ENCODE measurements around the gene UGT1A8. TPM values are rescaled to one million over a fixed set of nuclear protein-coding genes. Genes with fewer than 3 reads are reported as not detected.
"Not testable (repeated sequence)": the region's sequence is repeated elsewhere in the genome, so short reads cannot be mapped to it uniquely, and the experiment has no call there.

The UGT1A8 gene
- total and polyA plus RNA-seq, 2 donors (not counting 1 experiment from before 2014, with no cell fraction given), result not detected

DNA sequence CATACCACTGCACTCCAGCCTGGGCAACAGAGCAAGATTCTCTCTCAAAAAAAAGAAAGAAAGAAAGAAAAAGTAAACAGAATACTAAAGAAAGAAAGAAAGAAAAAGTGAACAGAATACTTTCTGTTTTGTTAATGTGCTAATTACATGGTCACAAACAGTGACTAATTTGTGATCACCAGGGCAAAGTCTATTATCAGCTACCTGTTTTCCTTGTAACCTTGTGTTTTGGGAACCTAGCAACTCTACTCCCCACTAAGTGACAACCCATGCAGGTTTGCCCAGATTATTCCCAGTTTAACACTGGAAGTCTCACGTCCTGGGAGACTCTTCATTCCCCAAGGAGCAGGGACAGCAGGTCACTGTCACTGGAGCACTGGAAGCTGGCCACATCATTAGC, 37.6 kb downstream of the UGT1A8 start:
- no peak overlapping the region for H3K27ac ChIP-seq (ENCODE audit: insufficient read depth, low read length)
- no peak overlapping the region for H2AFZ ChIP-seq (ENCODE audit: low read length)
- H3K27me3 ChIP-seq (ENCODE audit: control insufficient read depth, insufficient read depth, low read length), result no peaks in the 10 kb centered on the region
- H3K36me3 ChIP-seq (ENCODE audit: control insufficient read depth, insufficient read depth, low read length), result no peaks in the 10 kb centered on the region
- no peak overlapping the region for H3K4me2 ChIP-seq (ENCODE audit: extremely low read depth, insufficient read depth, low read length)
- no peaks in the 10 kb centered on the region for H3K4me1 ChIP-seq (ENCODE audit: control insufficient read depth, extremely low read depth, insufficient read depth, low read length)
- H3K79me2 ChIP-seq (ENCODE audit: control insufficient read depth, insufficient read depth, low read length), result no peaks in the 10 kb centered on the region
- H3K9me3 ChIP-seq (ENCODE audit: control insufficient read depth, insufficient read depth, low read depth, low read length), result no peaks in the 10 kb centered on the region
- H4K20me1 ChIP-seq (ENCODE audit: control insufficient read depth, extremely low read depth, insufficient read depth, low read length), result no peaks in the 10 kb centered on the region
- no peak for DNase-seq (ENCODE audit: low read depth in 2 of 2)
- no peak overlapping the region for H3K4me3 ChIP-seq (replicated peaks in 1 of 4; ENCODE audit: control extremely low read depth in 1 of 4, insufficient read depth in 1 of 4, low read depth in 3 of 4, low read length in 4 of 4)
- TF ChIP-seq, protein P1, sequence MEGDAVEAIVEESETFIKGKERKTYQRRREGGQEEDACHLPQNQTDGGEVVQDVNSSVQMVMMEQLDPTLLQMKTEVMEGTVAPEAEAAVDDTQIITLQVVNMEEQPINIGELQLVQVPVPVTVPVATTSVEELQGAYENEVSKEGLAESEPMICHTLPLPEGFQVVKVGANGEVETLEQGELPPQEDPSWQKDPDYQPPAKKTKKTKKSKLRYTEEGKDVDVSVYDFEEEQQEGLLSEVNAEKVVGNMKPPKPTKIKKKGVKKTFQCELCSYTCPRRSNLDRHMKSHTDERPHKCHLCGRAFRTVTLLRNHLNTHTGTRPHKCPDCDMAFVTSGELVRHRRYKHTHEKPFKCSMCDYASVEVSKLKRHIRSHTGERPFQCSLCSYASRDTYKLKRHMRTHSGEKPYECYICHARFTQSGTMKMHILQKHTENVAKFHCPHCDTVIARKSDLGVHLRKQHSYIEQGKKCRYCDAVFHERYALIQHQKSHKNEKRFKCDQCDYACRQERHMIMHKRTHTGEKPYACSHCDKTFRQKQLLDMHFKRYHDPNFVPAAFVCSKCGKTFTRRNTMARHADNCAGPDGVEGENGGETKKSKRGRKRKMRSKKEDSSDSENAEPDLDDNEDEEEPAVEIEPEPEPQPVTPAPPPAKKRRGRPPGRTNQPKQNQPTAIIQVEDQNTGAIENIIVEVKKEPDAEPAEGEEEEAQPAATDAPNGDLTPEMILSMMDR (conservative IDR thresholded peaks at IDR 0.05 in 1 of 2, IDR thresholded peaks at IDR 0.05 in 1 of 2; ENCODE audit: low read depth in 1 of 2, low read length in 2 of 2), result no peak
- TF ChIP-seq EZH2 (IDR thresholded peaks at IDR 0.05; ENCODE audit: low read length, missing control alignments), result no peak
- no peak overlapping the region for H3K9ac ChIP-seq (ENCODE audit: insufficient read depth, low read length)

DNA sequence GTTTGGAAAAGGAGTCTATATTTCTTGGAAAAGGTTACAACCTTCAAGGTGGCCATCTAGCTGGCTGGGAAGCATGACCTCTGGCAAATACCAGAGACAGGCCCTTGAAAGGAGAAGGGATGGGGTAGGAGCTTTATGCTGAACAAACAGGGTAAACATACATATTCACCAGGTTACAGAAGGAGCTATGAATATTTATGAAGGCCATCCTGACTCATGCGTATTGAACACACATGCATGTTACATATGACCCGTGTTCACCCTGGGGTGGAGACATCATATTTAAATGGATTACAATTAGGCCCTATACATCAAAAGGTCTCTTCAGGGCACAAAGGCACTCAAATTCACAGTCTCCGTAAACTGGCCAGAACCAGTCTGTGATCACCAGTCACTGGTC, 38.5 kb downstream of the UGT1A8 start:
- H3K4me3 ChIP-seq (replicated peaks in 1 of 4; ENCODE audit: control extremely low read depth in 1 of 4, insufficient read depth in 1 of 4, low read depth in 3 of 4, low read length in 4 of 4); H3K9ac ChIP-seq (ENCODE audit: insufficient read depth, low read length); H4K20me1 ChIP-seq (ENCODE audit: control insufficient read depth, extremely low read depth, insufficient read depth, low read length); H3K27me3 ChIP-seq (ENCODE audit: control insufficient read depth, insufficient read depth, low read length); H3K36me3 ChIP-seq (ENCODE audit: control insufficient read depth, insufficient read depth, low read length); H2AFZ ChIP-seq (ENCODE audit: low read length); DNase-seq (ENCODE audit: low read depth in 2 of 2); H3K79me2 ChIP-seq (ENCODE audit: control insufficient read depth, insufficient read depth, low read length); H3K9me3 ChIP-seq (ENCODE audit: control insufficient read depth, insufficient read depth, low read depth, low read length); H3K27ac ChIP-seq (ENCODE audit: insufficient read depth, low read length); H3K4me2 ChIP-seq (ENCODE audit: extremely low read depth, insufficient read depth, low read length); H3K4me1 ChIP-seq (ENCODE audit: control insufficient read depth, extremely low read depth, insufficient read depth, low read length): not testable (repeated sequence)

GRCh38 chr2:233656443-233656842, 39.0 kb downstream of the UGT1A8 start:
- no peaks in the 10 kb centered on the region for H3K9me3 ChIP-seq (ENCODE audit: control insufficient read depth, insufficient read depth, low read depth, low read length)
- TF ChIP-seq, protein P1 (conservative IDR thresholded peaks at IDR 0.05 in 1 of 2, IDR thresholded peaks at IDR 0.05 in 1 of 2; ENCODE audit: low read depth in 1 of 2, low read length in 2 of 2), result no peak
- TF ChIP-seq EZH2 (IDR thresholded peaks at IDR 0.05; ENCODE audit: low read length, missing control alignments), result no peak
- no peaks in the 10 kb centered on the region for H3K36me3 ChIP-seq (ENCODE audit: control insufficient read depth, insufficient read depth, low read length)
- H3K27ac ChIP-seq (ENCODE audit: insufficient read depth, low read length), result no peak overlapping the region
- H3K4me3 ChIP-seq (replicated peaks in 1 of 4; ENCODE audit: control extremely low read depth in 1 of 4, insufficient read depth in 1 of 4, low read depth in 3 of 4, low read length in 4 of 4), result no peak overlapping the region
- H3K9ac ChIP-seq (ENCODE audit: insufficient read depth, low read length), result no peak overlapping the region
- H2AFZ ChIP-seq (ENCODE audit: low read length), result no peak overlapping the region
- no peak overlapping the region for H3K4me2 ChIP-seq (ENCODE audit: extremely low read depth, insufficient read depth, low read length)
- DNase-seq (ENCODE audit: low read depth in 2 of 2), result no peak
- no peaks in the 10 kb centered on the region for H3K4me1 ChIP-seq (ENCODE audit: control insufficient read depth, extremely low read depth, insufficient read depth, low read length)
- H3K27me3 ChIP-seq (ENCODE audit: control insufficient read depth, insufficient read depth, low read length), result no peaks in the 10 kb centered on the region
- no peaks in the 10 kb centered on the region for H4K20me1 ChIP-seq (ENCODE audit: control insufficient read depth, extremely low read depth, insufficient read depth, low read length)
- no peaks in the 10 kb centered on the region for H3K79me2 ChIP-seq (ENCODE audit: control insufficient read depth, insufficient read depth, low read length)
